ENCODE data around the gene BLMH. TPM values are rescaled to one million over a fixed set of nuclear protein-coding genes. Genes with fewer than 3 reads are reported as not detected.

Gene BLMH
- total RNA-seq, 1 experiment from 2014 or later = 59.0 TPM

GRCh38 chr17:30219315-30219714, 72.4 kb downstream of the BLMH start:
- DNase-seq (ENCODE audit: low read depth, low spot score) (no peak), ATAC-seq (no peak)
- intact Hi-C loops (cut with micrococcal nuclease; ENCODE audit: unreplicated experiment) (no loop called here), in situ Hi-C loops (cut with HindIII; ENCODE audit: low pct_unique_long_range_greater_than_20kb, low sequenced_read_pairs) (no loop called here)
- ChIA-PET CTCF (no interaction called here), POLR2A (no interaction called here)
- H3K9me3 ChIP-seq (ENCODE audit: control insufficient read depth, insufficient read depth, low read depth, low read length) = no peaks in the 10 kb centered on the region
- no peaks in the 10 kb centered on the region for H3K4me1 ChIP-seq (ENCODE audit: control insufficient read depth, insufficient read depth, low read length)
- 0 out of 2 replicates have a peak, but pooled peaks cover 2% of the 10 kb centered on the region for H3K27me3 ChIP-seq (ENCODE audit: control insufficient read depth, insufficient read depth, low read length)
- TF ChIP-seq, protein P1, sequence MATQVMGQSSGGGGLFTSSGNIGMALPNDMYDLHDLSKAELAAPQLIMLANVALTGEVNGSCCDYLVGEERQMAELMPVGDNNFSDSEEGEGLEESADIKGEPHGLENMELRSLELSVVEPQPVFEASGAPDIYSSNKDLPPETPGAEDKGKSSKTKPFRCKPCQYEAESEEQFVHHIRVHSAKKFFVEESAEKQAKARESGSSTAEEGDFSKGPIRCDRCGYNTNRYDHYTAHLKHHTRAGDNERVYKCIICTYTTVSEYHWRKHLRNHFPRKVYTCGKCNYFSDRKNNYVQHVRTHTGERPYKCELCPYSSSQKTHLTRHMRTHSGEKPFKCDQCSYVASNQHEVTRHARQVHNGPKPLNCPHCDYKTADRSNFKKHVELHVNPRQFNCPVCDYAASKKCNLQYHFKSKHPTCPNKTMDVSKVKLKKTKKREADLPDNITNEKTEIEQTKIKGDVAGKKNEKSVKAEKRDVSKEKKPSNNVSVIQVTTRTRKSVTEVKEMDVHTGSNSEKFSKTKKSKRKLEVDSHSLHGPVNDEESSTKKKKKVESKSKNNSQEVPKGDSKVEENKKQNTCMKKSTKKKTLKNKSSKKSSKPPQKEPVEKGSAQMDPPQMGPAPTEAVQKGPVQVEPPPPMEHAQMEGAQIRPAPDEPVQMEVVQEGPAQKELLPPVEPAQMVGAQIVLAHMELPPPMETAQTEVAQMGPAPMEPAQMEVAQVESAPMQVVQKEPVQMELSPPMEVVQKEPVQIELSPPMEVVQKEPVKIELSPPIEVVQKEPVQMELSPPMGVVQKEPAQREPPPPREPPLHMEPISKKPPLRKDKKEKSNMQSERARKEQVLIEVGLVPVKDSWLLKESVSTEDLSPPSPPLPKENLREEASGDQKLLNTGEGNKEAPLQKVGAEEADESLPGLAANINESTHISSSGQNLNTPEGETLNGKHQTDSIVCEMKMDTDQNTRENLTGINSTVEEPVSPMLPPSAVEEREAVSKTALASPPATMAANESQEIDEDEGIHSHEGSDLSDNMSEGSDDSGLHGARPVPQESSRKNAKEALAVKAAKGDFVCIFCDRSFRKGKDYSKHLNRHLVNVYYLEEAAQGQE (IDR thresholded peaks at IDR 0.05; ENCODE audit: insufficient read depth in 1 of 2, low read depth in 2 of 2, low read length in 1 of 2) = no peak
- no peak overlapping the region for H3K4me3 ChIP-seq (ENCODE audit: low read depth in 2 of 2, low read length in 2 of 2)
- H3K27ac ChIP-seq (ENCODE audit: low read length) = no peak overlapping the region
- no peaks in the 10 kb centered on the region for H3K36me3 ChIP-seq (ENCODE audit: control insufficient read depth, insufficient read depth, low read length)
- no TSS peak for BruUV-seq (replicated peaks)

DNA sequence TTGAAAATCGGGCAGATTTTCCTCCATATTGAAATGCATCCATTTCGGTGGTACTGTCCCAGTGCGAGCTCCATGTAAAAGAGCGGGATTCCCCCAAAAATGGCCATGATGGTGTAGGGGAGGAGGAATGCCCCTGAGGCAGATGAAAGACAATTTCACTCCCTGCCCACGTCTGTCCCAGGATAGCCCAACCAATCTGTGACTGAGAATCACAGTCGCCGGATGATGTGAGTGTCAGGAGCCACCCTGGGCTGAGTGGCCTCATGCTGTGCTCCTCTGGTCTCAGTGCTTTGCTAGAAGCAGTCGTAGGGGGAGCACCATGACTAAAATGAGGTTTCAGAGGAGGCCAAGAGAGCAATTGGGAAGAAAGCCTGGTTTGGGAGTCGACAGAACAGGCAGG, 72.9 kb downstream of the BLMH start:
- ChIA-PET POLR2A (no interaction called here), CTCF (no interaction called here)
- H3K27me3 ChIP-seq (ENCODE audit: control insufficient read depth, insufficient read depth, low read length) = 0 out of 2 replicates have a peak, but pooled peaks cover 2% of the 10 kb centered on the region
- ATAC-seq = no peak; the same call in 1 of the 2 replicates
- no peak for DNase-seq (ENCODE audit: low read depth, low spot score)
- in situ Hi-C loops (cut with HindIII; ENCODE audit: low pct_unique_long_range_greater_than_20kb, low sequenced_read_pairs) (no loop called here), intact Hi-C loops (cut with micrococcal nuclease; ENCODE audit: unreplicated experiment) (no loop called here)
- H3K9me3 ChIP-seq (ENCODE audit: control insufficient read depth, insufficient read depth, low read depth, low read length) = no peaks in the 10 kb centered on the region
- H3K4me3 ChIP-seq (ENCODE audit: low read depth in 2 of 2, low read length in 2 of 2) = no peak overlapping the region
- H3K27ac ChIP-seq (ENCODE audit: low read length) = no peak overlapping the region
- BruUV-seq (replicated peaks) = no TSS peak
- H3K36me3 ChIP-seq (ENCODE audit: control insufficient read depth, insufficient read depth, low read length) = no peaks in the 10 kb centered on the region
- H3K4me1 ChIP-seq (ENCODE audit: control insufficient read depth, insufficient read depth, low read length) = no peaks in the 10 kb centered on the region
- TF ChIP-seq, protein P1 (IDR thresholded peaks at IDR 0.05; ENCODE audit: insufficient read depth in 1 of 2, low read depth in 2 of 2, low read length in 1 of 2) = no peak
- TF ChIP-seq SIN3A (IDR thresholded peaks at IDR 0.05; ENCODE audit: borderline replicate concordance, insufficient read depth, low read depth, low read length) (no peak), POLR2AphosphoS5 (IDR thresholded peaks at IDR 0.05; ENCODE audit: low read depth, low read length) (no peak), TCF7L2 (IDR thresholded peaks at IDR 0.05; ENCODE audit: low read depth, low read length) (no peak)
- TF ChIP-seq, protein P2, sequence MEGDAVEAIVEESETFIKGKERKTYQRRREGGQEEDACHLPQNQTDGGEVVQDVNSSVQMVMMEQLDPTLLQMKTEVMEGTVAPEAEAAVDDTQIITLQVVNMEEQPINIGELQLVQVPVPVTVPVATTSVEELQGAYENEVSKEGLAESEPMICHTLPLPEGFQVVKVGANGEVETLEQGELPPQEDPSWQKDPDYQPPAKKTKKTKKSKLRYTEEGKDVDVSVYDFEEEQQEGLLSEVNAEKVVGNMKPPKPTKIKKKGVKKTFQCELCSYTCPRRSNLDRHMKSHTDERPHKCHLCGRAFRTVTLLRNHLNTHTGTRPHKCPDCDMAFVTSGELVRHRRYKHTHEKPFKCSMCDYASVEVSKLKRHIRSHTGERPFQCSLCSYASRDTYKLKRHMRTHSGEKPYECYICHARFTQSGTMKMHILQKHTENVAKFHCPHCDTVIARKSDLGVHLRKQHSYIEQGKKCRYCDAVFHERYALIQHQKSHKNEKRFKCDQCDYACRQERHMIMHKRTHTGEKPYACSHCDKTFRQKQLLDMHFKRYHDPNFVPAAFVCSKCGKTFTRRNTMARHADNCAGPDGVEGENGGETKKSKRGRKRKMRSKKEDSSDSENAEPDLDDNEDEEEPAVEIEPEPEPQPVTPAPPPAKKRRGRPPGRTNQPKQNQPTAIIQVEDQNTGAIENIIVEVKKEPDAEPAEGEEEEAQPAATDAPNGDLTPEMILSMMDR (IDR thresholded peaks at IDR 0.05) = no peak

All from Panc1 (cell line).